ENCODE results near the gene PTPRN2.

DNA sequence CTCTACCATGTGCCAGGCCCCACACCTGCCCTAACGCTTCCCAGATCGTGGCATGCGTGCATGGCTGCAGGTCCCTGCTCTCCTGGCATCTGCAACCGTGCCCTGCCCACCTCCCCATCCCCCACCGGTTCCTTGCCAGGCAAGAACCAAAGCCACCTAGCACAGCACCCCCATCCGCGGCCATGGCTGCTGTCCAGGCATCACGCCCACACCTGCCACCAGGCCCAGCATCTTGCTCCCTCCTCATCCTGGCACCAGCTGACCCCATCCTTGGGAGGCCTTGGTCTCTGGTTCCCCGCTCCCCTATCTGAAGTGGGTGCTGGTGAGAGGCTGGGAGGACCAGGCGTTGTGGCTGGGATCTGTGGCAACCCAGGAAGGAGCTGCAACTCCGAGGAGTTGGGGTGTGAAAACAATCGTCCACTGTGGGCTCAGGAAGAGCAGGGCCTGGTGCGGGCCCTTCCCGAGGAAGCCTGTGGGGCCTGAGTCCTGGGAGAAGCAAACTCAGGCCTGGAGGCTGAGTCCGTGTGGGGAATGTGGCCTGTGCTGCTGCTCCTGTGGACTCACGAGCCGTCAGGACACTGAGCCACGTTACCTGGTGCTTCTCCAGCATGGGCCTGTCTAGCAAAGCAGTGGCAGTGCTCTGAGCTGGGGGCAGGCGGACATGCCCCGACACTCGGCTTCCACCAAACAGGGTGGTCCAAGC, 833.8 kb downstream of the PTPRN2 start:
- TF ChIP-seq, protein P1, sequence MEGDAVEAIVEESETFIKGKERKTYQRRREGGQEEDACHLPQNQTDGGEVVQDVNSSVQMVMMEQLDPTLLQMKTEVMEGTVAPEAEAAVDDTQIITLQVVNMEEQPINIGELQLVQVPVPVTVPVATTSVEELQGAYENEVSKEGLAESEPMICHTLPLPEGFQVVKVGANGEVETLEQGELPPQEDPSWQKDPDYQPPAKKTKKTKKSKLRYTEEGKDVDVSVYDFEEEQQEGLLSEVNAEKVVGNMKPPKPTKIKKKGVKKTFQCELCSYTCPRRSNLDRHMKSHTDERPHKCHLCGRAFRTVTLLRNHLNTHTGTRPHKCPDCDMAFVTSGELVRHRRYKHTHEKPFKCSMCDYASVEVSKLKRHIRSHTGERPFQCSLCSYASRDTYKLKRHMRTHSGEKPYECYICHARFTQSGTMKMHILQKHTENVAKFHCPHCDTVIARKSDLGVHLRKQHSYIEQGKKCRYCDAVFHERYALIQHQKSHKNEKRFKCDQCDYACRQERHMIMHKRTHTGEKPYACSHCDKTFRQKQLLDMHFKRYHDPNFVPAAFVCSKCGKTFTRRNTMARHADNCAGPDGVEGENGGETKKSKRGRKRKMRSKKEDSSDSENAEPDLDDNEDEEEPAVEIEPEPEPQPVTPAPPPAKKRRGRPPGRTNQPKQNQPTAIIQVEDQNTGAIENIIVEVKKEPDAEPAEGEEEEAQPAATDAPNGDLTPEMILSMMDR (IDR thresholded peaks at IDR 0.05 in 2 of 3, conservative IDR thresholded peaks at IDR 0.05 in 1 of 3; ENCODE audit: borderline replicate concordance in 1 of 3, insufficient read depth in 1 of 3, low read depth in 2 of 3, low read length in 2 of 3) = no peak
- TF ChIP-seq EGR1 (IDR thresholded peaks at IDR 0.05; ENCODE audit: low read depth) (no peak), POLR2A (IDR thresholded peaks at IDR 0.05; ENCODE audit: borderline replicate concordance, extremely low read depth, insufficient read depth, insufficient read length) (no peak), EZH2 (IDR thresholded peaks at IDR 0.05) (no peak), ZNF274 (IDR thresholded peaks at IDR 0.05; ENCODE audit: low read depth, low read length) (no peak)
